Progenitor cell of endocrine pancreas (in vitro differentiated cells): ENCODE measurements around the gene DIS3L2. TPM values are rescaled to one million over a fixed set of nuclear protein-coding genes. Genes with fewer than 3 reads are reported as not detected.
"Not testable (repeated sequence)": the region's sequence is repeated elsewhere in the genome, so short reads cannot be mapped to it uniquely, and the experiment has no call there.

Experiments
- DNase-seq: peaks from one replicate; pipeline ENCODE4 v3.0.0; 2021; ENCODE audit warnings: low spot score; ENCODE audit not compliant: unreplicated experiment
- H3K27ac Mint-ChIP-seq: 2 replicates; pipeline ENCODE4 v1.8.0; 2021; ENCODE audit warnings: mild to moderate bottlenecking, moderate library complexity, mixed read lengths
- H3K27me3 Mint-ChIP-seq: 2 replicates; pipeline ENCODE4 v1.8.0; 2021; ENCODE audit warnings: mixed read lengths
- H3K36me3 Mint-ChIP-seq: 2 replicates; pipeline ENCODE4 v1.8.0; 2022; ENCODE audit warnings: mixed read lengths; ENCODE audit not compliant: insufficient read depth
- H3K4me1 Mint-ChIP-seq: 2 replicates; pipeline ENCODE4 v1.8.0; 2021; ENCODE audit warnings: low read depth, mixed read lengths
- H3K4me3 Mint-ChIP-seq: 2 replicates; pipeline ENCODE4 v1.8.0; 2021; ENCODE audit warnings: low read depth, mild to moderate bottlenecking, moderate library complexity, mixed read lengths
- H3K9me3 Mint-ChIP-seq: 2 replicates; pipeline ENCODE4 v1.8.0; 2021; ENCODE audit warnings: low read depth, mixed read lengths
- total RNA-seq: library from RNA; stranded (reverse); gene quantifications from 2 replicates; pipeline ENCODE4 v1.2.1, GENCODE V29; 2021
- TF ChIP-seq, protein P1 (sequence below): fragments of 200-600 bp; sonication (generic); IDR thresholded peaks from one replicate; pipeline ENCODE4 v1.5.0; 2021; ENCODE audit warnings: antibody characterized with exemption, mild to moderate bottlenecking; ENCODE audit not compliant: unreplicated experiment

The DIS3L2 gene
- total RNA-seq, 1 donor from 2014 or later: 59.3 TPM

DNA sequence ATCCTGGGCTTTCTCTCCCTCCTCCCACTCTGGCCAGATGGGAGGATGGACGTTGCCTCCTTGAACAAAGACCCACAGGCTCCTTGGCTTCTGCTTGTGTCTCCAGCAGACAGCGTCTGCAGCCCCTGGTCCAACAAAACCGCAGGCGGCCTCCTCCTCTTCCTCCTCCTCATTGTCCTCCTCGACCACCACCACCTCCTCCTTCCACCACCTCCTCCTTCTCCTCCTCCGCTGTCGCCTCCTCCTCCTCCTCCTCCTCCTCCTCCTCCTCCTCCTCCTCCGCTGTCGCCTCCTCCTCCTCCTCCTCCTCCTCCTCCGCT is 371.4 kb downstream of the DIS3L2 start:
- no peak for DNase-seq
- no peaks in the 10 kb centered on the region for H3K4me1 Mint-ChIP-seq
- H3K36me3 Mint-ChIP-seq: no peaks in the 10 kb centered on the region
- H3K27me3 Mint-ChIP-seq: no peaks in the 10 kb centered on the region
- H3K27ac Mint-ChIP-seq: no peak overlapping the region
- H3K9me3 Mint-ChIP-seq: no peaks in the 10 kb centered on the region
- H3K4me3 Mint-ChIP-seq: no peak overlapping the region
- TF ChIP-seq, protein P1, sequence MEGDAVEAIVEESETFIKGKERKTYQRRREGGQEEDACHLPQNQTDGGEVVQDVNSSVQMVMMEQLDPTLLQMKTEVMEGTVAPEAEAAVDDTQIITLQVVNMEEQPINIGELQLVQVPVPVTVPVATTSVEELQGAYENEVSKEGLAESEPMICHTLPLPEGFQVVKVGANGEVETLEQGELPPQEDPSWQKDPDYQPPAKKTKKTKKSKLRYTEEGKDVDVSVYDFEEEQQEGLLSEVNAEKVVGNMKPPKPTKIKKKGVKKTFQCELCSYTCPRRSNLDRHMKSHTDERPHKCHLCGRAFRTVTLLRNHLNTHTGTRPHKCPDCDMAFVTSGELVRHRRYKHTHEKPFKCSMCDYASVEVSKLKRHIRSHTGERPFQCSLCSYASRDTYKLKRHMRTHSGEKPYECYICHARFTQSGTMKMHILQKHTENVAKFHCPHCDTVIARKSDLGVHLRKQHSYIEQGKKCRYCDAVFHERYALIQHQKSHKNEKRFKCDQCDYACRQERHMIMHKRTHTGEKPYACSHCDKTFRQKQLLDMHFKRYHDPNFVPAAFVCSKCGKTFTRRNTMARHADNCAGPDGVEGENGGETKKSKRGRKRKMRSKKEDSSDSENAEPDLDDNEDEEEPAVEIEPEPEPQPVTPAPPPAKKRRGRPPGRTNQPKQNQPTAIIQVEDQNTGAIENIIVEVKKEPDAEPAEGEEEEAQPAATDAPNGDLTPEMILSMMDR: no peak

DNA sequence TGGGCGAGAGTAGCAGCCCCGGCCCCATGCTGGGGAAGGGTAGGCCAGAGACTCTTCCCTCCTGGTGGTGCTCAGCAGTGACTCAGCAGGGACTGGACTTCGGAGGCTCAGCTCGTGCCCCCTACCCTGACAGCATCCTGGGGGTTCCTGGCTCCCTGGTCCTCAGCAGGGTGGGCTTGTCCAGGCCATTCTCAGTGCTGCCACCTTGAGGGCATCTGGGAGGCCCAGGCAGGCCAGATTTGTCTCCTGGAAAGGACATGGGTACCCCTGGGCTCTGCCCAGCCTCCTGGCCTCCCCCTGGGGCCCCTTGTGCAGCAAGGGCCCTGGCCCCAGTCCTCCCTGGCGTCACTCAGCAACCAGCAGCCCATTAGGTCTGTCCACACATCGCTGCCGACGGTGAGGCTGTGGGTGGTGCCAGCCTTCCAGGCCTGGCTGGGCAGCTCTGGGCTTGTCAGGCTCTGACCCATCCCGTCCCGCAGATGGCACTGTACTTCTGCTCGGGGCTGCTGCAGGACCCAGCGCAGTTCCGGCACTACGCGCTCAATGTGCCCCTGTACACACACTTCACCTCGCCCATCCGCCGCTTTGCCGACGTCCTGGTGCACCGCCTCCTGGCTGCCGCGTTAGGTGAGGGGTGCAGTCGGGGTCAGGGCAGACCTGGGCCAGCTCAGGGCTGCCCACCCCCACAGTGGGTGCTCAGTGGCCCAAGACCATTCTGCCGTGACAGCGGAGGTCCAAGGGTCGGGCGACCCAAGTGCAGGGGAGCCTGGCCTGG is 372.0 kb downstream of the DIS3L2 start:
- TF ChIP-seq, protein P1: peak; percentile 54
- Mint-ChIP-seq H3K36me3 (no peaks in the 10 kb centered on the region), H3K4me3 (no peak overlapping the region), H3K27ac (no peak overlapping the region), H3K4me1 (no peaks in the 10 kb centered on the region), H3K9me3 (no peaks in the 10 kb centered on the region), H3K27me3 (no peaks in the 10 kb centered on the region)
- DNase-seq: peak; percentile 32

DNA sequence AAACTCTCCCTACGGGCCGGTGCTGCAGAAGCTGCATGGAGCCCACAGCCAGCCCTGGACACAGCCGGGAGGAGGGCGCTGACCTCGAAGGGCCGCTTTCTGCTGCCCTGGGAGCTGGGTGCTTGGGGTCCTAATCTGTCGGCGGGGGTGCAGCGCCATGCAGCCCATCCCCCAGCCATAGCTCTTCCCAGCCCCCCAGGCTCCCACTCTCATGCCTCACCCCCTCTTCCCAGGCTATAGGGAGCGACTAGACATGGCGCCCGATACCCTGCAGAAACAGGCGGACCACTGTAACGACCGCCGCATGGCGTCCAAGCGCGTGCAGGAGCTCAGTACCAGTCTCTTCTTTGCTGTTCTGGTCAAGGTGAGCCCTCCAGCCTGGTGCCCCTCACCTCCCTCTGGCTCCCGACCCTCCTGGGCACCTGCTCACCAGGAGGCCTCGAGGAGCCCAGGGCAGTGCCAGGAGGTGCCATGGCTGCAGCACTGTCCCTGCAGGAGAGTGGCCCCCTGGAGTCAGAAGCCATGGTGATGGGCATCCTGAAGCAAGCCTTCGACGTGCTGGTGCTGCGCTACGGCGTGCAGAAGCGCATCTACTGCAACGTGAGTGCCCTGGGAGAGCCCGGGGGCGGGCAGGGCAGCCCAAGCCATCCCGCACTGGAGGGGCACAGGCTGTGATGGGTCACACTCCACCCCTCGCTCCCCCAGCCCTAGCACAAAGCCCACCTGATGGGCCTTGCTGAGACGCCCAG is 372.8 kb downstream of the DIS3L2 start:
- H3K36me3 Mint-ChIP-seq, H3K27ac Mint-ChIP-seq, H3K9me3 Mint-ChIP-seq, H3K27me3 Mint-ChIP-seq, H3K4me1 Mint-ChIP-seq, DNase-seq, H3K4me3 Mint-ChIP-seq: not testable (repeated sequence)

DNA sequence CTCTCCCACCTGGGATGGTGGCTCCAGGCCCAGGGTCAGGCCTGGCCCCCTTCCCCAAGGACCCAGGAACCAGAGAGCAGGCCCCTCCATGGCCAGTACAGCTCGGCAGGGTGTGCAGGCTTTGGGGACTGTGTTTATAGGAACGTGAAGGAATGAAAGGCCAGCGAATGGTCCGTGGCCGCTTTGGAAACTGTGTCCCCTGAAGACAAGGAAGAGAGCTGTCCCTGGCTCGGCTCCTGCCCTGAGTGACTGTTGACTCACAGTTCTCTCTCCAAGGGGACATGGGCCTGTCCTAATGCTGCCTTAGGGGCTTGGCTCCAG is 373.3 kb downstream of the DIS3L2 start:
- not testable (repeated sequence) for DNase-seq, H3K36me3 Mint-ChIP-seq, H3K4me1 Mint-ChIP-seq, H3K9me3 Mint-ChIP-seq, H3K27ac Mint-ChIP-seq, H3K27me3 Mint-ChIP-seq, H3K4me3 Mint-ChIP-seq

DNA sequence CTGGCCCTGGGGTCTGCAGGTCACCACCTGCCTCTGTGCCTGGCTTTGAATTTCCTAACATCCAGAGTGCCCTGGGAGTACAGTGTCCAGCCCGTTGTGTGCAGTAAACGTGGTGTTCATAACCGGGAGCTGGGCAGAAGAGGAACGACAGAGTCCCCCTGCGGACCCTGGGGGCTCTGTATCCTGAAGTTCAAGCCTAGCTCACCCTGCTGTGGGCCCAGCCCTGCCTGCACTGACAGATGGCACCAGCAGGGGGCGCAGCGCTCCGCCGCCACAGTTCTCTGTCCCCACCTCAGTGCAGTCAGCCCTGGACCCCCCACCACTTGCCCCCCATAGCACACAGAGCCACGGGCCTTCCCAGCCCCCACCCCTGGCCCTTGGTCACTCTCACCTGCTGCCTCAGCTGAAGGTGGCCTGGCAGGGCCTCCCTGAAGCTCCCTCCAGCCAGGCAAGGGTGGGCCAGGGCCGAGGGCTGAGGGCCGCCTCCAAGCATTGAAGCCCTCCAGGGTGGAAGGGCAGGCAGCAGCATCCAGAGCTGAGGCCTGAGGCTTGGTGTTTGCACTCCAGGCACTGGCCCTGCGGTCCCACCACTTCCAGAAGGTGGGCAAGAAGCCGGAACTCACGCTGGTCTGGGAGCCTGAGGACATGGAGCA is 373.8 kb downstream of the DIS3L2 start:
- H3K9me3 Mint-ChIP-seq, H3K4me3 Mint-ChIP-seq, DNase-seq, H3K36me3 Mint-ChIP-seq, H3K4me1 Mint-ChIP-seq, H3K27ac Mint-ChIP-seq, H3K27me3 Mint-ChIP-seq: not testable (repeated sequence)
- TF ChIP-seq, protein P1: peak; percentile 60

DNA sequence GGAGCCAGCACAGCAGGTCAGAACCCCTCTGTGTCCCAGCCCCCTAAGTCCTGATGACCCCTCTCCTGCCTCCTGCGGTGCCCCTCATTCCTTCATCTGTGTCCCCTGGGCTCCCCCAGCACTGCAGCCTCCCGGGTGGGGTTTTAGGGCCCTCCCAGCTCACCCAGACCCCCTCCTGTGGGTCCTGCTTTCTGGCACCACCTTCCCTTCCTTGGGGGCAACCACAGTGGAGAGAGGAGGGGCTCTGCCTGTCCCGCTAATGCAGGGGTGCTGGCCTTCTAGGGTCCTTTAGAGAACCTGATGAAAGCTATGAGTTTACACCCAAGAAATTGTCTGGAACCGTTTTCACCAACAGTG is 374.3 kb downstream of the DIS3L2 start:
- H3K4me1 Mint-ChIP-seq: no peaks in the 10 kb centered on the region
- no peak for DNase-seq
- TF ChIP-seq, protein P1: no peak
- H3K27me3 Mint-ChIP-seq: no peaks in the 10 kb centered on the region
- no peak overlapping the region for H3K4me3 Mint-ChIP-seq
- H3K27ac Mint-ChIP-seq: no peak overlapping the region
- peaks cover 3% of the 10 kb centered on the region for H3K36me3 Mint-ChIP-seq
- H3K9me3 Mint-ChIP-seq: no peaks in the 10 kb centered on the region
